ENCODE results near the gene PXDC1. TPM values are rescaled to one million over a fixed set of nuclear protein-coding genes. Genes with fewer than 3 reads are reported as not detected.
A peak's percentile ranks its signal among the peaks of the same experiment; 100 is the strongest.

PXDC1 gene
- total RNA-seq, 8 experiments from 2014 or later: 4.3 to 88.6 (median 28.6) TPM

- ATAC-seq (replicated peaks in 6 of 8): no peak
- Histone ChIP-seq H3K4me1 (replicated peaks in 1 of 2) (no peaks in the 10 kb centered on the region), H3K4me3 (no peak overlapping the region), H3K27ac (no peak overlapping the region)
- in situ Hi-C loops (cut with MboI; ENCODE audit: low pct_unique_long_range_greater_than_20kb in 2 of 9, low sequenced_read_pairs in 9 of 9, unreplicated experiment in 9 of 9): no loop called here
- WGBS, 10 experiments: 90 to 100% (median 95%) methylated on average over 2 to 9 of the region's 13 CpGs; no CpG with 5 or more reads in 2 of the 10 experiments
These were observed 37.7 kb upstream of the PXDC1 start for GRCh38 chr6:3789018-3789895.

- no peak overlapping the region for H3K27ac ChIP-seq
- 10 to 88% (median 79%) methylated on average over 1 to 8 of the region's 12 CpGs; no CpG with 5 or more reads in 4 of the 10 experiments for WGBS, 10 experiments
- in situ Hi-C loops (cut with MboI; ENCODE audit: low pct_unique_long_range_greater_than_20kb in 2 of 9, low sequenced_read_pairs in 9 of 9, unreplicated experiment in 9 of 9): no loop called here
- peak in 2 of 8 experiments; percentile 39 to 90 for ATAC-seq (replicated peaks in 6 of 8)
- H3K4me3 ChIP-seq: no peak overlapping the region
- H3K4me1 ChIP-seq (replicated peaks in 1 of 2): peaks cover 0 to under 1% of the 10 kb centered on the region in 2 donors
These were observed 37.0 kb upstream of the PXDC1 start for GRCh38 chr6:3788408-3789017.

- no peak overlapping the region for H3K4me3 ChIP-seq
- no peak overlapping the region for H3K27ac ChIP-seq
- peak in 1 of 8 experiments; percentile 69 for ATAC-seq (replicated peaks in 6 of 8)
- 0 to 100% (median 90%) methylated on average over 1 to 4 of the region's 4 CpGs for WGBS, 10 experiments
- in situ Hi-C loops (cut with MboI; ENCODE audit: low pct_unique_long_range_greater_than_20kb in 2 of 9, low sequenced_read_pairs in 9 of 9, unreplicated experiment in 9 of 9): no loop called here
- peaks cover 11 to 22% of the 10 kb centered on the region in 2 donors for H3K4me1 ChIP-seq (replicated peaks in 1 of 2)
These were observed 34.6 kb upstream of the PXDC1 start for GRCh38 chr6:3786141-3786540.

GRCh38 chr6:3785745-3786098, 34.2 kb upstream of the PXDC1 start:
- WGBS, 10 experiments: 54 to 100% (median 79%) methylated on average over 2 to 5 of the region's 5 CpGs
- Histone ChIP-seq H3K4me3 (no peak overlapping the region), H3K4me1 (replicated peaks in 1 of 2) (peaks cover 16 to 26% of the 10 kb centered on the region in 2 donors), H3K27ac (no peak overlapping the region)
- in situ Hi-C loops (cut with MboI; ENCODE audit: low pct_unique_long_range_greater_than_20kb in 2 of 9, low sequenced_read_pairs in 9 of 9, unreplicated experiment in 9 of 9): no loop called here
- no peak for ATAC-seq (replicated peaks in 6 of 8)

GRCh38 chr6:3784885-3785744, 33.6 kb upstream of the PXDC1 start:
- Histone ChIP-seq H3K4me3 (no peak overlapping the region), H3K27ac (no peak overlapping the region), H3K4me1 (replicated peaks in 1 of 2) (peaks cover 20 to 29% of the 10 kb centered on the region in 2 donors)
- no peak for ATAC-seq (replicated peaks in 6 of 8)
- in situ Hi-C loops (cut with MboI; ENCODE audit: low pct_unique_long_range_greater_than_20kb in 2 of 9, low sequenced_read_pairs in 9 of 9, unreplicated experiment in 9 of 9): no loop called here
- 71 to 100% (median 93%) methylated on average over 3 to 25 of the region's 26 CpGs for WGBS, 10 experiments

GRCh38 chr6:3784423-3784822, 32.9 kb upstream of the PXDC1 start:
- ATAC-seq (replicated peaks in 6 of 8): no peak
- Histone ChIP-seq H3K27ac (no peak overlapping the region), H3K4me1 (replicated peaks in 1 of 2) (peaks cover 20 to 29% of the 10 kb centered on the region in 2 donors), H3K4me3 (no peak overlapping the region)
- in situ Hi-C loops (cut with MboI; ENCODE audit: low pct_unique_long_range_greater_than_20kb in 2 of 9, low sequenced_read_pairs in 9 of 9, unreplicated experiment in 9 of 9): no loop called here
- 90 to 100% (median 94%) methylated on average over 1 to 9 of the region's 12 CpGs; no CpG with 5 or more reads in 3 of the 10 experiments for WGBS, 10 experiments

- peak in 4 of 8 experiments; percentile 13 to 44 (median 29) for ATAC-seq (replicated peaks in 6 of 8)
- Histone ChIP-seq H3K4me3 (no peak overlapping the region), H3K27ac (no peak overlapping the region), H3K4me1 (replicated peaks in 1 of 2) (peaks cover 21 to 29% of the 10 kb centered on the region in 2 donors)
- in situ Hi-C loops (cut with MboI; ENCODE audit: low pct_unique_long_range_greater_than_20kb in 2 of 9, low sequenced_read_pairs in 9 of 9, unreplicated experiment in 9 of 9): no loop called here
- WGBS, 10 experiments: 71 to 100% (median 86%) methylated on average over 1 to 10 of the region's 17 CpGs; no CpG with 5 or more reads in 1 of the 10 experiments
These were observed 31.6 kb upstream of the PXDC1 start for GRCh38 chr6:3782876-3783832.

- H3K4me3 ChIP-seq: no peak overlapping the region
- H3K4me1 ChIP-seq (replicated peaks in 1 of 2): peaks cover 33 to 35% of the 10 kb centered on the region in 2 donors
- WGBS, 10 experiments: 22 to 100% (median 64%) methylated on average over 1 to 7 of the region's 8 CpGs
These were observed 30.0 kb upstream of the PXDC1 start for GRCh38 chr6:3781504-3781903.

GRCh38 chr6:3779574-3779849, 28.0 kb upstream of the PXDC1 start:
- ATAC-seq (replicated peaks in 6 of 8): no peak
- no peak overlapping the region for H3K27ac ChIP-seq
- in situ Hi-C loops (cut with MboI; ENCODE audit: low pct_unique_long_range_greater_than_20kb in 2 of 9, low sequenced_read_pairs in 9 of 9, unreplicated experiment in 9 of 9): no loop called here
- H3K4me3 ChIP-seq: no peak overlapping the region
- H3K4me1 ChIP-seq (replicated peaks in 1 of 2): peaks cover 33 to 35% of the 10 kb centered on the region in 2 donors
- 93 to 100% (median 100%) methylated on average over 3 to 5 of the region's 6 CpGs; no CpG with 5 or more reads in 7 of the 10 experiments for WGBS, 10 experiments

More at GRCh38 chr6:3781504-3781903, 30.0 kb upstream of the PXDC1 start:
- H3K27ac ChIP-seq: peak overlapping the region; percentile 61 to 64
- peak in 5 of 8 experiments; percentile 67 to 92 (median 83) for ATAC-seq (replicated peaks in 6 of 8)
- in situ Hi-C loops (cut with MboI; ENCODE audit: low pct_unique_long_range_greater_than_20kb in 2 of 9, low sequenced_read_pairs in 9 of 9, unreplicated experiment in 9 of 9): no loop called here

- ATAC-seq (replicated peaks in 6 of 8): no peak
- in situ Hi-C loops (cut with MboI; ENCODE audit: low pct_unique_long_range_greater_than_20kb in 2 of 9, low sequenced_read_pairs in 9 of 9, unreplicated experiment in 9 of 9): no loop called here
- no peak overlapping the region for H3K4me3 ChIP-seq
- peaks cover 33 to 35% of the 10 kb centered on the region in 2 donors for H3K4me1 ChIP-seq (replicated peaks in 1 of 2)
- H3K27ac ChIP-seq: no peak overlapping the region
- 80 to 100% (median 97%) methylated on average over 2 to 8 of the region's 11 CpGs; no CpG with 5 or more reads in 2 of the 10 experiments for WGBS, 10 experiments
These were observed 27.4 kb upstream of the PXDC1 start for GRCh38 chr6:3778701-3779573.

GRCh38 chr6:3777730-3778461, 26.4 kb upstream of the PXDC1 start:
- in situ Hi-C loops (cut with MboI; ENCODE audit: low pct_unique_long_range_greater_than_20kb in 2 of 9, low sequenced_read_pairs in 9 of 9, unreplicated experiment in 9 of 9): no loop called here
- no peak overlapping the region for H3K4me3 ChIP-seq
- peak in 5 of 8 experiments; percentile 21 to 67 (median 54) for ATAC-seq (replicated peaks in 6 of 8)
- no peak overlapping the region for H3K27ac ChIP-seq
- 17 to 91% (median 44%) methylated on average over 1 to 13 of the region's 18 CpGs; no CpG with 5 or more reads in 1 of the 10 experiments for WGBS, 10 experiments
- H3K4me1 ChIP-seq (replicated peaks in 1 of 2): peaks cover 27 to 31% of the 10 kb centered on the region in 2 donors
